Fibroblast of lung (primary cell): ENCODE measurements around the gene IRF4. TPM values are rescaled to one million over a fixed set of nuclear protein-coding genes. Genes with fewer than 3 reads are reported as not detected.

Experiments used
- DNase-seq, 2 donors: peaks; one replicate each; pipeline versions ENCODE4 v3.0.0 to v3.0.0-alpha.2; 2010; ENCODE audit warnings: low read depth in 2 of 2
- H2AFZ ChIP-seq: 2 replicates; pipeline ENCODE4 v1.5.1; 2012; ENCODE audit warnings: low read length, control low read depth, inconsistent platforms
- H3K27ac ChIP-seq: 2 replicates; pipeline ENCODE4 v1.5.1; 2011; ENCODE audit warnings: low read length, control low read depth; ENCODE audit not compliant: insufficient read depth
- H3K27me3 ChIP-seq: 2 replicates; pipeline ENCODE4 v1.5.1; 2011; ENCODE audit warnings: mild to moderate bottlenecking, low read length; ENCODE audit not compliant: control insufficient read depth, insufficient read depth
- H3K36me3 ChIP-seq: 2 replicates; pipeline ENCODE4 v1.5.1; 2011; ENCODE audit warnings: low read length; ENCODE audit not compliant: control insufficient read depth, insufficient read depth
- H3K4me1 ChIP-seq: 2 replicates; pipeline ENCODE4 v1.5.1; 2011; ENCODE audit warnings: low read length; ENCODE audit not compliant: control insufficient read depth, insufficient read depth; ENCODE audit errors: extremely low read depth
- H3K4me2 ChIP-seq: 2 replicates; pipeline ENCODE4 v1.5.1; 2011; ENCODE audit warnings: low read length, control low read depth; ENCODE audit not compliant: insufficient read depth; ENCODE audit errors: extremely low read depth
- H3K4me3 ChIP-seq, 4 experiments: fragments of 200-600 bp in 1 of 4; sonication (generic) in 1 of 4; replicated peaks in 1 of 4; 2 replicates each; pipeline ENCODE4 v1.5.1; 2011 to 2016; ENCODE audit warnings: low read length in 4 of 4, low read depth in 3 of 4, mild to moderate bottlenecking in 3 of 4, control low read depth in 2 of 4, inconsistent platforms in 1 of 4, mixed read lengths in 1 of 4; ENCODE audit not compliant: insufficient read depth in 1 of 4; ENCODE audit errors: control extremely low read depth in 1 of 4
- H3K79me2 ChIP-seq: 2 replicates; pipeline ENCODE4 v1.5.1; 2012; ENCODE audit warnings: mild to moderate bottlenecking, low read length, inconsistent platforms; ENCODE audit not compliant: control insufficient read depth, insufficient read depth
- H3K9ac ChIP-seq: 2 replicates; pipeline ENCODE4 v1.5.1; 2011; ENCODE audit warnings: mild to moderate bottlenecking, low read length, control low read depth; ENCODE audit not compliant: insufficient read depth
- H3K9me3 ChIP-seq: 2 replicates; pipeline ENCODE4 v1.5.1; 2012; ENCODE audit warnings: low read depth, low read length; ENCODE audit not compliant: control insufficient read depth, insufficient read depth
- H4K20me1 ChIP-seq: 2 replicates; pipeline ENCODE4 v1.5.1; 2011; ENCODE audit warnings: low read length; ENCODE audit not compliant: control insufficient read depth, insufficient read depth; ENCODE audit errors: extremely low read depth
- CTCF ChIP-seq, 2 donors: IDR thresholded peaks in 1 of 2; conservative IDR thresholded peaks in 1 of 2; 1 replicate in 1 of 2; 2 replicates in 1 of 2; pipeline ENCODE4 v1.5.1; 2011 to 2012; ENCODE audit warnings: low read length in 2 of 2, control low read depth in 1 of 2, inconsistent platforms in 1 of 2, low read depth in 1 of 2, mild to moderate bottlenecking in 1 of 2
- EZH2 ChIP-seq: IDR thresholded peaks from 2 replicates; pipeline ENCODE4 v1.5.1; 2012; ENCODE audit warnings: low read length, control low read depth, mild to moderate bottlenecking; ENCODE audit errors: missing control alignments
- polyA plus RNA-seq, 2 donors: library from polyadenylated mRNA; depleted of rRNA in 1 of 2; stranded (reverse) in 1 of 2; unstranded in 1 of 2; fragments of >200 nt; gene quantifications; 2 replicates each; pipeline ENCODE4 v1.2.1, GENCODE V29; 2011 to 2012; ENCODE audit warnings: missing spikeins in 1 of 2
- total RNA-seq: library from RNA; depleted of rRNA; stranded (reverse); fragments of >200 nt; gene quantifications from 2 replicates; pipeline ENCODE4 v1.2.1, GENCODE V29; 2014

IRF4 gene
- total and polyA plus RNA-seq, 2 donors (not counting 1 experiment from before 2014, with no cell fraction given), result under 0.01 to 0.01 TPM

GRCh38 chr6:397056-397455, 5.5 kb downstream of the IRF4 start:
- Histone ChIP-seq H2AFZ (no peak overlapping the region), H3K4me2 (no peak overlapping the region), H3K27me3 (peaks cover 37% of the 10 kb centered on the region), H3K4me3 (no peak overlapping the region), H4K20me1 (no peaks in the 10 kb centered on the region), H3K79me2 (no peaks in the 10 kb centered on the region), H3K27ac (no peak overlapping the region), H3K9me3 (no peaks in the 10 kb centered on the region), H3K36me3 (no peaks in the 10 kb centered on the region), H3K4me1 (no peaks in the 10 kb centered on the region), H3K9ac (no peak overlapping the region)
- TF ChIP-seq EZH2 (no peak), CTCF (conservative IDR thresholded peaks at IDR 0.05 in 1 of 2, IDR thresholded peaks at IDR 0.05 in 1 of 2; ENCODE audit: low read depth in 1 of 2, low read length in 2 of 2) (no peak)
- no peak for DNase-seq

GRCh38 chr6:397604-398003, 6.1 kb downstream of the IRF4 start:
- TF ChIP-seq CTCF (conservative IDR thresholded peaks at IDR 0.05 in 1 of 2, IDR thresholded peaks at IDR 0.05 in 1 of 2; ENCODE audit: low read depth in 1 of 2, low read length in 2 of 2) (no peak), EZH2 (no peak)
- no peaks in the 10 kb centered on the region for H3K36me3 ChIP-seq
- H3K4me1 ChIP-seq, result no peaks in the 10 kb centered on the region
- H3K79me2 ChIP-seq, result no peaks in the 10 kb centered on the region
- H3K27ac ChIP-seq, result no peak overlapping the region
- no peak overlapping the region for H3K4me3 ChIP-seq
- no peaks in the 10 kb centered on the region for H3K9me3 ChIP-seq
- peaks cover 31% of the 10 kb centered on the region for H3K27me3 ChIP-seq
- H4K20me1 ChIP-seq, result no peaks in the 10 kb centered on the region
- DNase-seq, result no peak
- no peak overlapping the region for H3K4me2 ChIP-seq
- no peak overlapping the region for H2AFZ ChIP-seq
- no peak overlapping the region for H3K9ac ChIP-seq

- H4K20me1 ChIP-seq, result no peaks in the 10 kb centered on the region
- no peak for TF ChIP-seq EZH2
- no peak for TF ChIP-seq CTCF (conservative IDR thresholded peaks at IDR 0.05 in 1 of 2, IDR thresholded peaks at IDR 0.05 in 1 of 2; ENCODE audit: low read depth in 1 of 2, low read length in 2 of 2)
- no peak overlapping the region for H2AFZ ChIP-seq
- H3K4me2 ChIP-seq, result no peak overlapping the region
- H3K4me1 ChIP-seq, result no peaks in the 10 kb centered on the region
- no peak for DNase-seq
- H3K9ac ChIP-seq, result no peak overlapping the region
- no peak overlapping the region for H3K27ac ChIP-seq
- no peak overlapping the region for H3K4me3 ChIP-seq
- H3K79me2 ChIP-seq, result no peaks in the 10 kb centered on the region
- no peaks in the 10 kb centered on the region for H3K36me3 ChIP-seq
- no peaks in the 10 kb centered on the region for H3K9me3 ChIP-seq
- peaks cover 27% of the 10 kb centered on the region for H3K27me3 ChIP-seq
These were observed 6.5 kb downstream of the IRF4 start for GRCh38 chr6:398065-398464.
